ENCODE data around the gene FAM124A. TPM values are rescaled to one million over a fixed set of nuclear protein-coding genes. Genes with fewer than 3 reads are reported as not detected.

Gene FAM124A
- total RNA-seq, 1 donor from 2014 or later, result 3.7 TPM

GRCh38 chr13:51328488-51328887 lies 106.3 kb downstream of the FAM124A start:
- no peak for TF ChIP-seq CTCF (conservative IDR thresholded peaks at IDR 0.05)
- Mint-ChIP-seq H3K27me3 (ENCODE audit: low read depth) (peaks cover 2% of the 10 kb centered on the region), H3K4me3 (no peak overlapping the region)

GRCh38 chr13:51329606-51330005 lies 107.4 kb downstream of the FAM124A start:
- H3K36me3 Mint-ChIP-seq (ENCODE audit: low read depth), result no peaks in the 10 kb centered on the region
- no peaks in the 10 kb centered on the region for H3K9me3 Mint-ChIP-seq
- peaks cover 5% of the 10 kb centered on the region for H3K4me1 Mint-ChIP-seq
- TF ChIP-seq CTCF (conservative IDR thresholded peaks at IDR 0.05), result no peak
- no peak overlapping the region for H3K4me3 Mint-ChIP-seq
- DNase-seq (ENCODE audit: low read depth, low spot score), result no peak
- H3K27ac Mint-ChIP-seq (ENCODE audit: unreplicated experiment), result no peak overlapping the region
- peaks cover 2% of the 10 kb centered on the region for H3K27me3 Mint-ChIP-seq (ENCODE audit: low read depth)

More at GRCh38 chr13:51328488-51328887, 106.3 kb downstream of the FAM124A start:
- Mint-ChIP-seq H3K9me3 (no peaks in the 10 kb centered on the region), H3K27ac (ENCODE audit: unreplicated experiment) (no peak overlapping the region), H3K36me3 (ENCODE audit: low read depth) (no peaks in the 10 kb centered on the region), H3K4me1 (no peaks in the 10 kb centered on the region)
- no peak for DNase-seq (ENCODE audit: low read depth, low spot score)

- H3K27ac Mint-ChIP-seq (ENCODE audit: unreplicated experiment), result no peak overlapping the region
- DNase-seq (ENCODE audit: low read depth, low spot score), result no peak
- TF ChIP-seq CTCF (conservative IDR thresholded peaks at IDR 0.05), result no peak
Measured at GRCh38 chr13:51330791-51331190, 108.6 kb downstream of the FAM124A start.

GRCh38 chr13:51331354-51331861 lies 109.2 kb downstream of the FAM124A start:
- Mint-ChIP-seq H3K36me3 (ENCODE audit: low read depth) (no peaks in the 10 kb centered on the region), H3K4me1 (peaks cover 5% of the 10 kb centered on the region), H3K27me3 (ENCODE audit: low read depth) (peaks cover 9% of the 10 kb centered on the region), H3K9me3 (no peaks in the 10 kb centered on the region), H3K27ac (ENCODE audit: unreplicated experiment) (no peak overlapping the region), H3K4me3 (no peak overlapping the region)
- TF ChIP-seq CTCF (conservative IDR thresholded peaks at IDR 0.05), result no peak
- DNase-seq (ENCODE audit: low read depth, low spot score), result no peak

More at GRCh38 chr13:51330791-51331190, 108.6 kb downstream of the FAM124A start:
- Mint-ChIP-seq H3K27me3 (ENCODE audit: low read depth) (peaks cover 9% of the 10 kb centered on the region), H3K4me1 (peaks cover 5% of the 10 kb centered on the region), H3K4me3 (no peak overlapping the region), H3K9me3 (no peaks in the 10 kb centered on the region), H3K36me3 (ENCODE audit: low read depth) (no peaks in the 10 kb centered on the region)

- Mint-ChIP-seq H3K9me3 (no peaks in the 10 kb centered on the region), H3K27me3 (ENCODE audit: low read depth) (peaks cover 18% of the 10 kb centered on the region), H3K4me1 (peaks cover 5% of the 10 kb centered on the region), H3K36me3 (ENCODE audit: low read depth) (no peaks in the 10 kb centered on the region), H3K4me3 (no peak overlapping the region), H3K27ac (ENCODE audit: unreplicated experiment) (no peak overlapping the region)
- no peak for DNase-seq (ENCODE audit: low read depth, low spot score)
- TF ChIP-seq CTCF (conservative IDR thresholded peaks at IDR 0.05), result no peak
Measured at GRCh38 chr13:51332566-51333361, 110.6 kb downstream of the FAM124A start.
